ENCODE data around the gene ARHGAP24. TPM values are rescaled to one million over a fixed set of nuclear protein-coding genes. Genes with fewer than 3 reads are reported as not detected.

Gene ARHGAP24
- total and polyA plus RNA-seq, 4 donors, result 1.8 to 15.2 (median 3.3) TPM

GRCh38 chr4:85769009-85769408, 294.1 kb downstream of the ARHGAP24 start:
- WGBS, result 96% methylated on average over 2 of the region's 2 CpGs
- TF ChIP-seq FOXA2 (IDR thresholded peaks at IDR 0.05), result no peak
- TF ChIP-seq, protein P1, sequence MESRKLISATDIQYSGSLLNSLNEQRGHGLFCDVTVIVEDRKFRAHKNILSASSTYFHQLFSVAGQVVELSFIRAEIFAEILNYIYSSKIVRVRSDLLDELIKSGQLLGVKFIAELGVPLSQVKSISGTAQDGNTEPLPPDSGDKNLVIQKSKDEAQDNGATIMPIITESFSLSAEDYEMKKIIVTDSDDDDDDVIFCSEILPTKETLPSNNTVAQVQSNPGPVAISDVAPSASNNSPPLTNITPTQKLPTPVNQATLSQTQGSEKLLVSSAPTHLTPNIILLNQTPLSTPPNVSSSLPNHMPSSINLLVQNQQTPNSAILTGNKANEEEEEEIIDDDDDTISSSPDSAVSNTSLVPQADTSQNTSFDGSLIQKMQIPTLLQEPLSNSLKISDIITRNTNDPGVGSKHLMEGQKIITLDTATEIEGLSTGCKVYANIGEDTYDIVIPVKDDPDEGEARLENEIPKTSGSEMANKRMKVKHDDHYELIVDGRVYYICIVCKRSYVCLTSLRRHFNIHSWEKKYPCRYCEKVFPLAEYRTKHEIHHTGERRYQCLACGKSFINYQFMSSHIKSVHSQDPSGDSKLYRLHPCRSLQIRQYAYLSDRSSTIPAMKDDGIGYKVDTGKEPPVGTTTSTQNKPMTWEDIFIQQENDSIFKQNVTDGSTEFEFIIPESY (IDR thresholded peaks at IDR 0.05), result no peak
- TF ChIP-seq HNF4G (IDR thresholded peaks at IDR 0.05), result no peak
- TF ChIP-seq GABPA (IDR thresholded peaks at IDR 0.05 in 1 of 2, conservative IDR thresholded peaks at IDR 0.05 in 1 of 2), result no peak
- TF ChIP-seq, protein P2, sequence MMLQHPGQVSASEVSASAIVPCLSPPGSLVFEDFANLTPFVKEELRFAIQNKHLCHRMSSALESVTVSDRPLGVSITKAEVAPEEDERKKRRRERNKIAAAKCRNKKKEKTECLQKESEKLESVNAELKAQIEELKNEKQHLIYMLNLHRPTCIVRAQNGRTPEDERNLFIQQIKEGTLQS (IDR thresholded peaks at IDR 0.05), result no peak
- no peak for TF ChIP-seq MAX (IDR thresholded peaks at IDR 0.05)
- no peak for TF ChIP-seq YY1 (IDR thresholded peaks at IDR 0.05)
- no peak for TF ChIP-seq RXRA (IDR thresholded peaks at IDR 0.05)
- TF ChIP-seq NR2F2 (IDR thresholded peaks at IDR 0.05), result no peak
- Histone ChIP-seq H3K9me3 (ENCODE audit: control insufficient read depth in 4 of 4, low read length in 3 of 4) (no peaks in the 10 kb centered on the region), H3K27ac (ENCODE audit: low read depth in 1 of 2, low read length in 2 of 2) (no peak overlapping the region), H3K27me3 (ENCODE audit: control insufficient read depth in 4 of 4, insufficient read depth in 4 of 4, low read length in 3 of 4) (no peaks in the 10 kb centered on the region), H3K36me3 (ENCODE audit: control insufficient read depth in 4 of 4, insufficient read depth in 3 of 4, low read depth in 1 of 4, low read length in 3 of 4) (no peaks in the 10 kb centered on the region), H3K4me3 (ENCODE audit: low read depth in 1 of 3, low read length in 3 of 3) (no peak overlapping the region), H3K9ac (ENCODE audit: low read depth in 1 of 2, low read length in 2 of 2) (no peak overlapping the region), H3K4me1 (ENCODE audit: control insufficient read depth in 4 of 4, insufficient read depth in 4 of 4, low read length in 3 of 4) (no peaks in the 10 kb centered on the region)
- no peak for DNase-seq (ENCODE audit: low spot score)

DNA sequence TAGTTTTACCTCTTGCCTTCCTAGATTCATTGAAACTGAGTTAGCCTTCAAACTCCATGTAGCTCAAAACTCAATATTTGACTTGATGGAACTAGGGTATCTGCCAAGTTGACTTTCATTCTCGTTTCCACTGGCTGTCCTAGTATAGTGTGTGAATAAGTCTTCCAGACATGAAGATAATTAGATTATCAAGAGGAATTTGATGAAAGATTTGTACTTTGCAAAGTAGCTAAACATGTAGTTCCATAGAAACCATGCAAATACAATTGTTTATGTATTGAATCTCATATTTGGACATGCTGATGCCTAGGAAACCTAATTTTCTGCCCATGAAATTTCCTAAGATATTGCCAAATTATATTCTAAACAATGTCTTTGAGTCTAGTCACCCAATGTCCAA, 297.5 kb downstream of the ARHGAP24 start:
- Histone ChIP-seq H3K27ac (ENCODE audit: low read depth in 1 of 2, low read length in 2 of 2) (no peak overlapping the region), H3K27me3 (ENCODE audit: control insufficient read depth in 4 of 4, insufficient read depth in 4 of 4, low read length in 3 of 4) (no peaks in the 10 kb centered on the region), H3K9ac (ENCODE audit: low read depth in 1 of 2, low read length in 2 of 2) (no peak overlapping the region), H3K4me3 (ENCODE audit: low read depth in 1 of 3, low read length in 3 of 3) (no peak overlapping the region), H3K9me3 (ENCODE audit: control insufficient read depth in 4 of 4, low read length in 3 of 4) (no peaks in the 10 kb centered on the region), H3K36me3 (ENCODE audit: control insufficient read depth in 4 of 4, insufficient read depth in 3 of 4, low read depth in 1 of 4, low read length in 3 of 4) (no peaks in the 10 kb centered on the region), H3K4me1 (ENCODE audit: control insufficient read depth in 4 of 4, insufficient read depth in 4 of 4, low read length in 3 of 4) (no peaks in the 10 kb centered on the region)
- TF ChIP-seq TAF1 (conservative IDR thresholded peaks at IDR 0.05), result no peak
- no peak for TF ChIP-seq SP1 (IDR thresholded peaks at IDR 0.05)
- TF ChIP-seq, protein P1 (IDR thresholded peaks at IDR 0.05), result no peak
- no peak for TF ChIP-seq FOXA2 (IDR thresholded peaks at IDR 0.05)
- TF ChIP-seq, protein P2 (IDR thresholded peaks at IDR 0.05), result no peak
- TF ChIP-seq FOXA1 (IDR thresholded peaks at IDR 0.05), result no peak
- TF ChIP-seq MAX (IDR thresholded peaks at IDR 0.05), result no peak
- no peak for TF ChIP-seq RXRA (IDR thresholded peaks at IDR 0.05)
- TF ChIP-seq EGR1 (IDR thresholded peaks at IDR 0.05; ENCODE audit: low read depth in 2 of 2), result no peak
- no peak for TF ChIP-seq NR2F2 (IDR thresholded peaks at IDR 0.05)
- no peak for TF ChIP-seq RAD21 (IDR thresholded peaks at IDR 0.05)
- no peak for TF ChIP-seq YY1 (IDR thresholded peaks at IDR 0.05)
- no peak for TF ChIP-seq HNF4G (IDR thresholded peaks at IDR 0.05)
- TF ChIP-seq JUND (IDR thresholded peaks at IDR 0.05), result no peak
- TF ChIP-seq REST (IDR thresholded peaks at IDR 0.05), result no peak
- no peak for TF ChIP-seq HNF4A (conservative IDR thresholded peaks at IDR 0.05)
- TF ChIP-seq CTCF (IDR thresholded peaks at IDR 0.05; ENCODE audit: low read depth, low read length, missing input control), result no peak
- TF ChIP-seq GABPA (IDR thresholded peaks at IDR 0.05 in 1 of 2, conservative IDR thresholded peaks at IDR 0.05 in 1 of 2), result no peak
- DNase-seq (ENCODE audit: low spot score), result no peak
- 43% methylated on average over 1 of the region's 1 CpG for WGBS

All from liver (tissue), 9 donors.